ENCODE results near the gene RBSN. TPM values are rescaled to one million over a fixed set of nuclear protein-coding genes. Genes with fewer than 3 reads are reported as not detected.

The RBSN gene
- total RNA-seq, 1 donor from 2014 or later: 16.0 TPM

- H3K4me3 ChIP-seq (ENCODE audit: low read depth, low read length): no peak overlapping the region
- no peak for DNase-seq (ENCODE audit: low read depth)
- TF ChIP-seq CTCF (conservative IDR thresholded peaks at IDR 0.05; ENCODE audit: low read depth, low read length): no peak
Measured at GRCh38 chr3:15089201-15089600, 9.7 kb downstream of the RBSN start.

- no peak overlapping the region for H3K4me3 ChIP-seq (ENCODE audit: low read depth, low read length)
- TF ChIP-seq CTCF (conservative IDR thresholded peaks at IDR 0.05; ENCODE audit: low read depth, low read length): no peak
- DNase-seq (ENCODE audit: low read depth): no peak
Measured at GRCh38 chr3:15086699-15087098, 12.2 kb downstream of the RBSN start.

- no peak for TF ChIP-seq CTCF (conservative IDR thresholded peaks at IDR 0.05; ENCODE audit: low read depth, low read length)
- DNase-seq (ENCODE audit: low read depth): no peak
- H3K4me3 ChIP-seq (ENCODE audit: low read depth, low read length): no peak overlapping the region
Measured at GRCh38 chr3:15086263-15086662, 12.7 kb downstream of the RBSN start.

GRCh38 chr3:15083252-15083651, 15.7 kb downstream of the RBSN start:
- no peak for TF ChIP-seq CTCF (conservative IDR thresholded peaks at IDR 0.05; ENCODE audit: low read depth, low read length)
- DNase-seq (ENCODE audit: low read depth): no peak
- no peak overlapping the region for H3K4me3 ChIP-seq (ENCODE audit: low read depth, low read length)

- no peak for DNase-seq (ENCODE audit: low read depth)
- H3K4me3 ChIP-seq (ENCODE audit: low read depth, low read length): no peak overlapping the region
- TF ChIP-seq CTCF (conservative IDR thresholded peaks at IDR 0.05; ENCODE audit: low read depth, low read length): no peak
Measured at GRCh38 chr3:15081960-15082664, 16.8 kb downstream of the RBSN start.

GRCh38 chr3:15079091-15079490, 19.9 kb downstream of the RBSN start:
- no peak overlapping the region for H3K4me3 ChIP-seq (ENCODE audit: low read depth, low read length)
- DNase-seq (ENCODE audit: low read depth): no peak
- TF ChIP-seq CTCF (conservative IDR thresholded peaks at IDR 0.05; ENCODE audit: low read depth, low read length): no peak

GRCh38 chr3:15074500-15074899, 24.4 kb downstream of the RBSN start:
- no peak overlapping the region for H3K4me3 ChIP-seq (ENCODE audit: low read depth, low read length)
- no peak for DNase-seq (ENCODE audit: low read depth)
- TF ChIP-seq CTCF (conservative IDR thresholded peaks at IDR 0.05; ENCODE audit: low read depth, low read length): no peak
